Measurements from ENCODE around the gene PTPRN2.

PTPRN2 gene

DNA sequence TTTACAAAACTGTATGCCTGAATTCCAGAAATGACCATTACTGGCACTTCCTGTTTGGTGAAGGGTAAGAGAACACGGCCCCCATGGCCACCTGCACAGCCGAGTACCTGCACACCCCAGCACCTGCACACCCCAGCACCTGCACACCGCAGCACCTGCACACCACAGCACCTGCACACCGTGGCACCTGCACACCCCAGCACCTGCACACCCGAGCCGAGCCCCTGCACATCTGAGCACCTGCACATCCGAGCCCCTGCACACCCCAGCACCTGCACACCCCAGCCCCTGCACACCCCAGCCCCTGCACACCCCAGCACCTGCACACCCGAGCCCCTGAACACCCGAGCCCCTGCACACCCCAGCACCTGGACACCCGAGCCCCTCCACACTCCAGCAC is 1007.3 kb downstream of the PTPRN2 start:
- DNase-seq, result no peak
- intact Hi-C loops (cut with DNase I), result no loop called here

DNA sequence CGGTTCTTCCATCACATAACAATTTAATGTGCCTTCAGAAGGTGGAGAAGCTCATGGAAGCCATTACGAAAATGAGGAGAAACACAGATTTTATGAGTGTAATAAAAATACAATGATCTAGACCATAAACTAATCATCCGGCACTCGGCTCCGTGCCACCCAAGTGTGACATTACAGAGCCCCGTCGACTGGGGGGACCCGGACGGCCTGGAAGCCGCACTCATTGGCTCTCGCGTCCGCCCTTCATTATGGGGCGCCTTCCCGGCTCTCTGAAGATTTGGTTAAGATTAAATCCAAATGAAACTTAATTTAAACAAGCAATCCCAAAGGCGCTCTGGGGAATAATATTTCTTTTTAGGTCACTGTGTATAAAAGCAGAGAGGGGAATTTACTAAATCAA is 1008.2 kb downstream of the PTPRN2 start:
- intact Hi-C loops (cut with DNase I), result no loop called here
- DNase-seq, result no peak

DNA sequence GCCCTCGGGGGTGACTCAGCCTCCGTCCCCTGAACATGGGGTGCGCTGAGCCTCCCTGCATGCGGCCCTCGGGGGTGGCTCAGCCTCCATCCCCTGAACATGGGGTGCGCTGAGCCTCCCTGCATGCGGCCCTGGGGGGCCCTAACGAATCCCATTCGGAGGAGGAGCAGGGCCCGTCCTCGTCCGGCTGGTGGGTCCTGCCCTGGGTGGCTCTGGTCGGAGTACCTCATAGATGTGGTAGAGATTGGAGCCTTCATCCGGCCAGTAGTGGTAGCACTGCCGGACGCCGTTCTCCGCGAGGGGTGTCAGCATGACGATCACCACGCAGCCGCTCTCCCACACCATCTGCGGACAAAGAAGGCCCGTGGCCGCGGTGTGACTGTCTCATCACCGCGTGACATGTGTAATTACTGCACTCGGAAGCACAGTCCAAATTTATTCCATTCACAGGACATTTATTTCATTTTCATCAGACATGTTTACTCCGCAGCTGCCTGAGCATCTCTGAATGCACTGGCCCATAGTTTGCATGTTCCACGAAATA is 1009.8 kb downstream of the PTPRN2 start:
- intact Hi-C loops (cut with DNase I), result no loop called here
- DNase-seq, result no peak

DNA sequence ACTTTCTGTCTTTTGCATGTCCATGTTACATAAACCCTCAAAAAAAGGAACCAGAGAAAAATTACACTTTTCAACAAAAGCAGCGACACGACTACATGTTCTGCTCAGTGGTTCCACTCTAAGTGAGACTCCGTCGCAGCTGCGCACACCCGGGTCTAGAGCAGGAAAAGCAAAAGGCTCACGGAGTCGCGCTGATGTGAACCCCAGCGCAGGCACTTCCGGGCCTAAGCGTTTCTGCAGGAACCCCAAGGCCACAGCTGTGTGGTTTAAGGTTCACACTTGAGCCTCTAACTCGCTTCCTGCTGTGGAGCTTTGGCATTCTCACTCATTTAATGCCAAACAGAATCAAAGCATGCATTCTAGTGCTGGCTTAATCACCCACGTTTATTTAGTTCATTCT is 1010.6 kb downstream of the PTPRN2 start:
- peak in 1 of 42 donors; percentile 15 for DNase-seq
- intact Hi-C loops (cut with DNase I), result no loop called here

DNA sequence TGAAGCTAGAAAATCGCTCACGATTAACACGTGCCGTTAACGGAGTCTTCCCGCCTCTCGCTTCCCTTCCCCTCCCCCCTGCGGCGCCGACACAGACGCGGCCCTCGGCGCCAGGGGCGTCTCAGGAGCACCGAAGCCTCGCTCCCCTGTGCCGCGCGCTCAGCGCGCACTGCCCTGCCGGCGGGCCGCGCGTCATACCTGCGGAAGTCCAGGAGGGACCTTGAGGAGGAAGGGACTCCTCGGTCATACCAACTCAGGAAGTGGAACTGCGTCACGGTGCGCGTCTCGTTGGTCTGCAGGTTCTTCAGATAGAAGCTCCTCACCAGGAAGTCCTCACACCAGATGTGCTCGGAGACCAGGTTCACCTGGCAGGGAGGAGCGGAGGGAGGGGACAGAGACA is 1011.2 kb downstream of the PTPRN2 start:
- intact Hi-C loops (cut with DNase I), result no loop called here
- DNase-seq, result peak in 1 of 42 donors; percentile 24

DNA sequence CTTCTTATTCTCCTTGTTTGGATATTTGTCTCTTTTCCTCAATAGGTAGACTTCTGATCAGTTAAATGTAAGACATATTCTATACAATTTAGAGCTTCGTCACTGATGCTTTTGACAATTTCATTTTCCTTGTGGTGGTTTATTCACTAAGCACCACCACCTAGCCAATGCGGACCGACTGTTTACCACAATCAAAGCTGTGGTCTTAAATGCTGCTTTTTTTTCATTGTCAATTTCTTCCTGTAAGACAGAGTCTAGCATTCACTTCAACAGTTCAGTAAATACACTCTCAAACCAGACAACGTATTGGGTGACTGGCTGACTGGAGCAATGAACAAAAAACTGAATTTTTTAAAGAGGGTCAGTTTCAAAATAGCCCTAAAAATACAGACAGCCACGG is 1011.8 kb downstream of the PTPRN2 start:
- intact Hi-C loops (cut with DNase I), result no loop called here
- DNase-seq, result peak in 1 of 42 donors; percentile 3

DNA sequence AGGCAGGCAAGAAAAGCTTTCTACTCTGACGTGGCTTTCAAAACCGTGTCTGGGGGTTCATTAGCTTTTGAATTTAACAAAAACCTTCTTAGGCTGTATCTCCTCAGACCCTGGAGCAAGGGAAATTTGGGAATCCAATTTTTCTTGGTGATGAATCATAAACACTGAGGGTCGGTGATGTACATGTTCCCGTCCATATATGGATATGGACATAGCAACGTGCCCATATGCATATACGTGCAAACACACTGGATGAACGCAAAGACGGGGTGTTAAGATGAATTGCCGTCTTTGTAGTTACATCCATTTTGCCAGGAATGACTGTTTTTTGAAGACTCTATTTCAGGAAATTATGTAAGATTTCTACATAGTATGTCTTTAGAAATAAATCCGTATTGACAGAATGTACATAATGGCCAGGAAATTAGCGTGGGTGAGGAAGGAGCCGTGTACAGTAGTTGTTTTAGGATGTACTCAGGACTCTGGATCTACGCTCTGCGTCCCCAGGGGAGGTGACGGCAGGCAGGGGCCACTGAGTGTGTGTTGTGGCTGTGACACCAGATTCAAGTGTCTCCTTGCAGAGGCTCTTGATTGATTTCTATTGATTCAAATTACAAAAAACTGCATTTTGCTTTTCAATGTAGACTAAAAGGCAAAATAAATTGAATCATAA is 1012.6 kb downstream of the PTPRN2 start:
- peak in 1 of 42 donors; percentile 29 for DNase-seq
- intact Hi-C loops (cut with DNase I), result no loop called here

DNA sequence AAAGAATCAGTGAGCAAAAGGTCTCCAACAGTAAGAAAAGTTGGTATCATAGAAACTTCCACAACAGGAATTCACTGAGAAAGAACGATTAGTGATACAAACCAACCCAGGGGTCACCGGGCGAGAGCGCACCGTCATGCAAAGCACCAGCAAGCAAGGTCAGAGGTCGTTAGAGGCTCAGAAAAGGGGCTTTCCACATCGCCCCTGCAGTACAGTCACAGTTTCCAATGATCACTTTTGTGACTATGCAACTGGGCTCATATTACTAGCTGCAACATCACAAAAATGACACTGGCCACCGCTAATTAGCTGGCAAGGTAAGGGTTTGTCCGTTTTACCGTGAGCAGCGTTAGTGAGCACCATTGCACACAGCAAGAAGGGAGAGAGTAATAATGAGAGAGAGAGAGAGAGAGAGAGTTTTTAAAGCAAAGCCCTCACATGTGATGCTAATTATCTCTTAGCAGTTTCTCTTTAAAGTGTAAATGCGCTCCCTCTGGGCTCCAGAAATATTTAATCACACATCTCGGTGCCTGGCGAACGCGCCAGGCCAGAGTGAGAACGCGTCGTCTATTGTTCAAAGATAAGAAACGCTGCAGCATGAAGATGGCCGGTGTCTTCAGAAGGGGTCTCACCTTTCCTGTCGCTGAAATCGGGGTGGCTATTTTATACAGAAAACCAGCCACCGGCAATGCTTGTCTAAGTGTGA is 1013.4 kb downstream of the PTPRN2 start:
- no peak for DNase-seq
- intact Hi-C loops (cut with DNase I), result no loop called here

DNA sequence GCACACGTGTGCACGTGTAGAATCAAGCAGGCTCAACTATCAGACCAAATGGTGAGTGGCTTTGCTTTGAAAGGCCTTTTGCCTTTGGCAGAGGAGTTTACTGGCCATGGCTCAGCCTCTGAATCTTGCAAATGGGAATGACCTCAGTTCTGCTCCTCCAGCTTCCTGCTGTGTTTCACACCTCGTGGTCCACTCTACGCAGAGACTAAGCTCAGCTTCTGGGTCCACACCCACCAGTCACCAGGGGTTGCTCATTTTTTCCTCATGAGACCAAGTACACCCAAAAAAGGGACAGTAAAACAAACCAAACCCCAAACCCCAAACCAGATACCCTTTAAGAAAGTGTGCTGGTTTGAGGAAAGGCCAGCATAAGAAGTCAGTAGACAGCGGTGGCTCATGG is 1014.4 kb downstream of the PTPRN2 start:
- intact Hi-C loops (cut with DNase I), result no loop called here
- no peak for DNase-seq

DNA sequence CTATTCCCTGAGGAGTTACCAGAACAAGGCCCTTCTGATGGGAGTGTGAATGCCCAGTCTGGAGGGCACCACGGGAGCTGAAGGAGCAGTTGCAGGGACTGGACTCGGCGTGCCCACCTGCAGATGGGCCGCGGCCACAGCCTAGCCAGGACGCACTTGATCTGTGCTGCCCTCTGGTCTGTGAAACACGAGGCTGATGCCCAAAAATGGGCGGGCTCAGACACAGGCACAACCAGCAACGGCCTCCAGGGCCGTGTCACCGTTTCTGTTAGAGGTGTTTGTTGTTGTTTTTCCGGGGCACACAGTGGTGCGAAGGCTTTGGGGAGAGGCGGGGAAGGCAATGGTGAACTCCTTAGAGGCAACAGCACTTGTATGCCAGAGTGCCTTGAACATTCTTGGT is 1015.0 kb downstream of the PTPRN2 start:
- intact Hi-C loops (cut with DNase I), result no loop called here

DNA sequence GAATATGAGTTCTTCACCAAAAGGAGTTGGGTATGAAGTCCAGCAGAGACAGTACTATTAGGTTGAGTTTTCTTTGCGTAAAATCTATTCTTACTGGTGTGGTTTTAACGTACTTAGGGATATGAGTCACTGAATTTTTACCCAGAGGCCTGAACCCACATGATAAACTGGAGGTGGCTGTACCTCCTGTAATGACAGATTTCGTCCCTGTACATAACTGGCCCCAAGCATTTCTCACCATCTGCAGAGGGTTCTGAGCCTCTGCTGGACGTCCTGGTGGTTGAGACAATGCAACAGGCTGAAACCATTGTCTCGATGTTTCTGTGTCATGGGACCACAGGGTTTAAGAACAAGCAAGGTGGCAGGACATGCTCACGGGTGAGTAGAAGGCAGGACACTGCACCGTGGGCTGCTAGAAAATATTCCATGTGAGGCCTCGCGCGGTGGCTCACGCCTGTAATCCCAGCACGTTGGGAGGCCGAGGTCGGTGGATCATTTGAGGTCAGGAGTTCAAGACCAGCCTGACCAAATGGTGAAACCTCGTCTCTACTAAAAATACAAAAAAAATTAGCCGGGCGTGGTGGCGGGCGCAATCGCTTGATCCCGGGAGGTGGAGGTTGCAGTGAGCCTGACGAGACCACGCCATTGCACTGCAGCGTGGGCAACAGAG is 1017.0 kb downstream of the PTPRN2 start:
- DNase-seq, result no peak
- intact Hi-C loops (cut with DNase I), result no loop called here

More for the DNA sequence above, 1015.0 kb downstream of the PTPRN2 start:
- no peak for DNase-seq

DNA sequence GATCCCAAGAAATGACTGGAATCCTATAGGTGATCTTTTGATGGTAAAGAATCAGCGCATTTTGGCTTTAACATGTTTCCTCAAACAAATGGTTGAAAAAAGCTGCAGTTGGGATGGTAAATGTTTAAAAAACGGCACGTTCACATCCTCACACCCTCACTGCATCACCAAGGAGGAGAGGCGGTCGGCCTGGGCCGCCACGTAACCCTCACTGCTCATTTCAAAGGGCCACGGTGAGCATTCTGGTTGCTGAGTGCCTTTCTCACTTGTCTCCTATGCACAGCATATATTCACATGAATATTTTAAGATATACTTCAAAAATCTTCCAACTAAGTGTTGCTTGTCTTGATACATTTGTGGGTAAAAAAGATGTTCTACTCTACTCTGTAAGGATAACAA is 1017.7 kb downstream of the PTPRN2 start:
- intact Hi-C loops (cut with DNase I), result no loop called here
- DNase-seq, result no peak

DNA sequence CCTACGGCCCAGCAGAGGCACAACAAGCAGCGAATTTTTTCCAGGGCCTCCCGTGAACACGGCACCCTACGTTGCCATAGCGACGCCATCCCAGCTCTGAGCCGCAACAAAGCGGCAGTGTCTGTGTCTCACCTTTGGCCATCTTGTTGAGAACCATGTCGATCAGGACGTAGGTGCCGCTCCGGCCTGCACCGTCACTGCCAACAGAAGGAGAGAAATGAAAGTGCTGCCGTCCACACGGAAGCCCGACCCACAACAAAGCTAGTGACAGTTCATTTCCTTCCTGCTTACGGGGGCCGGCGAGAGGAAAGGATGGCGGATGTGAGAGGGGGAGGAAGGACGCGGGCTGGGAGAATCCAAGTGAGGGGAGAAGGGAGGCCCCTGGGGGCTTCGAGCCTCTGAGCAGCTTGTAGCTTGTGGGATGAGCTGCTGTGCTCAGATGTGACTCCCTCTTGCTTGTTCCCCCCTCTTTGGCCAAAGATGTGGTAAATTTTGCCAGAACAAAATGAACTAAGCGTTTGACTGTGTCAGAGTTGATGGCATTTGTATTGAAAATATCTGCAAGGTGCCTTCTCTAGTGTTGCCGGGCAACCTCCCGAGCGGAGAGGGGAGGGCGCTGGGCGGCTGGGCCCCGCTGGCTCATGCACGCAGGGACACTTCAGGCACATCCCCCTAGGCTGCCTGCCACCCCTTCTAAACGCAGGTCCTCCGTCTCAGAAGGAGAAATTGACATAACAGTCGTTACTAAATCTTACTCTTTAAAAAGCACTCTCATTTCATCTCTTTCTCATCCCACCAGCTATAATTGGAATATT is 1018.6 kb downstream of the PTPRN2 start:
- intact Hi-C loops (cut with DNase I), result no loop called here
- DNase-seq, result peak; percentile 16 to 81 (median 62)

DNA sequence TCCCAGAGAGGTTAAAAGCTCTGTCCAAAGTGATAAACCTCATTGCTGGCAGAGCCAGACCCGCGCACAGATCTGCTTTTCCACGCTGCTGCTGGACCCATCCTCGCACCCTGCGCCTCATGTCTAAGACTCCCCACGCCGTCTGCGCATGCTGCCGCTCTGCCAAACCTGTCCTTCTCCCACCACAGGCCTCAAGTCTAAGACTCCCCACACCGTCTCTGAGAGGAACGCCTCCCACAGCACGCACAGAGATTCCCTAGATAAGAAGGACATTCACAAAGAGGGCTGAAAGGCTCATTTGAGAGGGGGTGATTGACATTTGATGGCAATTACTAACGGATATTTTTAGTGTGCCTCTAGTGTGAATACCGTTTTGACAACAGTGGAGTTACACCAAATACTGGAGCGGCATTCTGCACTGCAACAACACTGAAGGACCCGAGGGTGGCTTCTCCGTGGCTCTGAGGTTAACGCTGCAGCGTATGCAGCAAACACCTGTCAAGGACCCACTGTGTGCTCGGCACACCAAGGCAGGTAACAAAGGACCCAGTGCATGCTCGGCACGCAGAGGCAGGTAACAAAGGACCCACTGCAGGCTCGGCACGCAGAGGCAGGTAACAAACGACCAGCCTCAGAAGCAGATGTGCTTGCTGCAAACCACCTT is 1019.4 kb downstream of the PTPRN2 start:
- intact Hi-C loops (cut with DNase I), result no loop called here
- no peak for DNase-seq

DNA sequence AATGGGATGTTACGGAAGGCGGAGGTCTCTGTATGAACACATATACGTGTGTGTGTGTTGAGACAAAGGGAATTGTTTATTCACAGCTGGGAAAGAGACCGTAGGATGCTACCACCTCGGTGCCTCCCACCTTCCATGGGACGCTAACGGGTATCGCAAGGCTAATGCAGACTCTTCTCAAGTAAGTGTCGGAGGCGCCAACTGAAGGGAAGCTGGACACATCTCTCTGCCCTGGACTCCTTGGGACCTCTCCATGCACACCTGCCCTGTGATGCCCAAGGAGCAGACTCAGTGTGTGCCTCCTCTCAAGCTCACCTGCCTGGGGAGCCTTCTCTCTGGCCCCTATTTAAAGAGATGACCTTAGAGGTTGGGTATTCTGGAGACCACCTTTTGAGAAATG is 1020.0 kb downstream of the PTPRN2 start:
- intact Hi-C loops (cut with DNase I), result no loop called here
- DNase-seq, result no peak

DNA sequence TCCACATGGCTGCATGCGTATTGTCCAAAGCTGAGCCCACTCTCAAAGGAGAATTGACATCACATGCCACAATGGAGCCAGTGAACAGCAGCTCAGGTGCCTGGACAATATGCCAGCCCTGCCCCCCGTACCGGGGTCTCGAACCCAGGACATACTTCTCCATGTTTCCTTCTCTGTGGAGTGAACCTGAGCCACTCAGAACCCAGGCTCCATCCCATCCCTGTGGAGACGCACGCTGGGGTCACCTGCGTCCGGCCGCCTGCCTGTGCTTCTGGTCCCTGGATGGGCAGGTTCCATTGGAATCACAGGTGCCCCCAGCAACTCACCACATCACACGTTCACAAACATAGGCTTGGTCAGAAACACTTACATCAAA is 1021.0 kb downstream of the PTPRN2 start:
- DNase-seq, result no peak
- intact Hi-C loops (cut with DNase I), result no loop called here

DNA sequence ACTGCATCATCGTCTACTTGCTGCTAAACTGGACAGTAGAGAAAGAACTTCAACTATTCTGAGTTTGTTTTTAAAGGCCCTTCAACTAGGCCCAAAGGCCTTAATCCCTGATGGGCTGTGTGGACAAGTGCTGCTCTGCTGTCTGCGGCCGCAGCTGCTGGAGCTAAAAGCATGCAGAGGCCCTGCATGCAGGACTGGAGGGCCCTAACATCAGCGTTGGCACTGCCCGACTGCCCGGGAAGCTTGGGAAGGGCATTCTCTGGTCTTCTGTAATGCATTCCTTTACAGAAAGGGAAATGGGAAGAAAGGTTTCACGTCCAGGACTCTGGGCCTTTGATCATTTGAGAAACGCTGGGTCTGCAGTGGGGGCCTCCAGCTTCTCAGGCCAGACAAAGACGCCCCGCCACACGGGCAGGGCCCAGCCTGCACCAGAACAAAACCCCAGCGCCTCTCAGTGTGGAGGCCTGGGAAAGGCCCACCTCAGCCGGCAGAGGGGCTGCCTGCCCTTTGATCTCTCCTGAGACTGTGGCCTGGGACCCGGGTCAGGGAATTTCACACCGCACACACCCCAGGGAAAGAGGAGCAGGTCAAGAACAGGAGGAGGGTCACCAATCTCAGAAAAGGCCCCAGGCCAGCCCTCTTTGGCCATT is 1021.5 kb downstream of the PTPRN2 start:
- DNase-seq, result no peak
- intact Hi-C loops (cut with DNase I), result no loop called here

DNA sequence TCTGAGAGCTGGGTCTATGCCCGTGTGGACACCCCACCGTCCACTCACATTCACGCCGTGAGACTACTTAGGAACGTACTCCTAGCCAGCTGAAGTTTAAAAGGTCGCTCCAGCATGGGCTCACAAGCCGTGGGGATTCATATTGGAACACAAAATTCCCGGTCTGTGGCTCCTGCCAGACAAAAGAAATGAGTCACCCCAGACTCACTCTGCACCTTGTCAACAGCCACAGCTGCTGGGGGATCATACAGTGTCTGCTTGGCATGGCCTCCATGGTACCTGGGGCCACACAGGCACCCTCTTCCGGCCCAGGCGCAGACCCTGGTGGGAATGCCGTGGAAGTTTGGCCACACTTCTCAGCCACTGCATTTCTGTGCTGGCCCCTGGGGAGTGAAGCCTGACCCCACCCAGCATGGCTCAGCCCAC is 1022.4 kb downstream of the PTPRN2 start:
- intact Hi-C loops (cut with DNase I), result no loop called here
- no peak for DNase-seq

All from head of caudate nucleus (tissue), 42 donors.